H9 (cell line): ENCODE measurements around the gene UMAD1. TPM values are rescaled to one million over a fixed set of nuclear protein-coding genes. Genes with fewer than 3 reads are reported as not detected.
A peak's percentile ranks its signal among the peaks of the same experiment; 100 is the strongest.

ENCODE experiments used
- DNase-seq: peaks from one replicate; pipeline ENCODE4 v3.0.0-alpha.2; 2017
- H2AFZ ChIP-seq: one replicate; pipeline ENCODE4 v1.6.1; 2013; ENCODE audit warnings: mild to moderate bottlenecking, low read length, control low read depth, moderate library complexity
- H2AK5ac ChIP-seq: 2 replicates; pipeline ENCODE4 v1.6.1; 2013; ENCODE audit warnings: low read length, control low read depth, mixed read lengths; ENCODE audit not compliant: insufficient read length
- H2BK120ac ChIP-seq: one replicate; pipeline ENCODE4 v1.6.1; 2013; ENCODE audit warnings: low read depth, mild to moderate bottlenecking, low read length, control low read depth, inconsistent platforms; ENCODE audit not compliant: poor library complexity, severe bottlenecking
- H2BK12ac ChIP-seq: 2 replicates; pipeline ENCODE4 v1.6.1; 2013; ENCODE audit warnings: low read length, control low read depth, mixed read lengths, low read depth; ENCODE audit not compliant: insufficient read length
- H2BK15ac ChIP-seq: 2 replicates; pipeline ENCODE4 v1.6.1; 2013; ENCODE audit warnings: low read depth, low read length, control low read depth
- H2BK20ac ChIP-seq: one replicate; pipeline ENCODE4 v1.6.1; 2013; ENCODE audit warnings: low read depth, mild to moderate bottlenecking, low read length, control low read depth, inconsistent platforms; ENCODE audit not compliant: poor library complexity, severe bottlenecking
- H2BK5ac ChIP-seq: 2 replicates; pipeline ENCODE4 v1.6.1; 2013; ENCODE audit warnings: low read length, control low read depth, mixed read lengths; ENCODE audit not compliant: insufficient read length
- H3K14ac ChIP-seq: 2 replicates; pipeline ENCODE4 v1.6.1; 2013; ENCODE audit warnings: low read length, control low read depth; ENCODE audit not compliant: insufficient read depth
- H3K18ac ChIP-seq: 2 replicates; pipeline ENCODE4 v1.6.1; 2013; ENCODE audit warnings: low read depth, mild to moderate bottlenecking, mixed read lengths, low read length, control low read depth; ENCODE audit not compliant: insufficient read length
- H3K23ac ChIP-seq: 2 replicates; pipeline ENCODE4 v1.6.1; 2013; ENCODE audit warnings: low read length, control low read depth, mixed read lengths, low read depth; ENCODE audit not compliant: insufficient read length
- H3K23me2 ChIP-seq: 2 replicates; pipeline ENCODE4 v1.6.1; 2013; ENCODE audit warnings: low read depth, mild to moderate bottlenecking, mixed read lengths, low read length, control low read depth; ENCODE audit not compliant: insufficient read length, poor library complexity, severe bottlenecking
- H3K27ac ChIP-seq: 2 replicates; pipeline ENCODE4 v1.5.1; 2013; ENCODE audit warnings: low read length, control low read depth, mixed read lengths, low read depth; ENCODE audit not compliant: insufficient read length
- H3K27me3 ChIP-seq: 2 replicates; pipeline ENCODE4 v1.6.1; 2013; ENCODE audit warnings: low read length, control low read depth, inconsistent platforms; ENCODE audit not compliant: insufficient read depth
- H3K4ac ChIP-seq: 2 replicates; pipeline ENCODE4 v1.6.1; 2013; ENCODE audit warnings: low read depth, mild to moderate bottlenecking, control low read depth, inconsistent platforms, low read length, moderate library complexity
- H3K4me1 ChIP-seq: 2 replicates; pipeline ENCODE4 v1.6.1; 2013; ENCODE audit warnings: low read length, control low read depth, inconsistent platforms; ENCODE audit not compliant: insufficient read depth
- H3K4me2 ChIP-seq: 2 replicates; pipeline ENCODE4 v1.6.1; 2013; ENCODE audit warnings: low read length, control low read depth, mixed read lengths; ENCODE audit not compliant: insufficient read length, insufficient read depth
- H3K56ac ChIP-seq: 2 replicates; pipeline ENCODE4 v1.6.1; 2013; ENCODE audit warnings: low read depth, mild to moderate bottlenecking, mixed read lengths, low read length, control low read depth; ENCODE audit not compliant: insufficient read length
- H3K79me1 ChIP-seq: 2 replicates; pipeline ENCODE4 v1.6.1; 2013; ENCODE audit warnings: low read depth, mild to moderate bottlenecking, moderate library complexity, low read length, control low read depth, inconsistent platforms; ENCODE audit not compliant: insufficient read depth, poor library complexity, severe bottlenecking
- H3K79me2 ChIP-seq: 2 replicates; pipeline ENCODE4 v1.6.1; 2013; ENCODE audit warnings: low read length, control low read depth, inconsistent platforms; ENCODE audit not compliant: insufficient read depth
- H3K9ac ChIP-seq: 2 replicates; pipeline ENCODE4 v1.6.1; 2013; ENCODE audit warnings: low read length, control low read depth, mixed read lengths; ENCODE audit not compliant: insufficient read length; ENCODE audit errors: extremely low read depth
- H3K9me3 ChIP-seq: one replicate; pipeline ENCODE4 v1.6.1; 2013; ENCODE audit warnings: low read depth, low read length, inconsistent platforms; ENCODE audit not compliant: control insufficient read depth
- H3T11ph ChIP-seq: one replicate; pipeline ENCODE4 v1.6.1; 2013; ENCODE audit warnings: mild to moderate bottlenecking, low read length, control low read depth, inconsistent platforms
- H4K20me1 ChIP-seq: one replicate; pipeline ENCODE4 v1.6.1; 2013; ENCODE audit not compliant: control insufficient read depth, insufficient read length, insufficient read depth
- H4K5ac ChIP-seq: 2 replicates; pipeline ENCODE4 v1.6.1; 2013; ENCODE audit warnings: low read depth, mild to moderate bottlenecking, mixed read lengths, low read length, control low read depth; ENCODE audit not compliant: insufficient read length
- H4K8ac ChIP-seq: replicated peaks from 2 replicates; pipeline ENCODE4 v1.6.1; 2013; ENCODE audit warnings: low read length, control low read depth, mixed read lengths, low read depth; ENCODE audit not compliant: insufficient read length
- H4K91ac ChIP-seq: 2 replicates; pipeline ENCODE4 v1.6.1; 2013; ENCODE audit warnings: low read depth, mild to moderate bottlenecking, moderate library complexity, mixed read lengths, low read length, control low read depth; ENCODE audit not compliant: insufficient read length
- H3K27ac Mint-ChIP-seq, 3 experiments: 2 replicates in 2 of 3; 3 replicates in 1 of 3; pipeline ENCODE4 v1.8.0; 2020 to 2021; ENCODE audit warnings: mixed read lengths in 3 of 3, mild to moderate bottlenecking in 1 of 3, moderate library complexity in 1 of 3
- H3K27me3 Mint-ChIP-seq: 2 replicates; pipeline ENCODE4 v1.8.0; 2021; ENCODE audit warnings: low read depth, mild to moderate bottlenecking, moderate library complexity, mixed read lengths
- H3K36me3 Mint-ChIP-seq, 3 experiments: 2 replicates in 2 of 3; 3 replicates in 1 of 3; pipeline ENCODE4 v1.8.0; 2020 to 2021; ENCODE audit warnings: low read depth in 3 of 3, mixed read lengths in 3 of 3; ENCODE audit not compliant: insufficient read depth in 1 of 3
- H3K4me1 Mint-ChIP-seq, 2 experiments: 2 replicates each; pipeline ENCODE4 v1.8.0; 2020; ENCODE audit warnings: mixed read lengths in 2 of 2
- H3K4me3 Mint-ChIP-seq, 2 experiments: 2 replicates in 1 of 2; 3 replicates in 1 of 2; pipeline ENCODE4 v1.8.0; 2020 to 2021; ENCODE audit warnings: mild to moderate bottlenecking in 2 of 2, mixed read lengths in 2 of 2, moderate library complexity in 1 of 2
- H3K9me3 Mint-ChIP-seq, 2 experiments: 2 replicates in 1 of 2; 3 replicates in 1 of 2; pipeline ENCODE4 v1.8.0; 2020; ENCODE audit warnings: mild to moderate bottlenecking in 2 of 2, mixed read lengths in 2 of 2, moderate library complexity in 1 of 2
- WGBS: extraction: QIAGEN DNeasy Blood & Tissue Kit; methylation state at CpG from one replicate; pipeline ENCODE4 v1.1.7; 2013; ENCODE audit warnings: missing lambda C conversion rate, low lambda C conversion rate, mixed read lengths; ENCODE audit not compliant: insufficient read length; ENCODE audit errors: extremely low coverage; 5-methylcytosine and 5-hydroxymethylcytosine counted together
- total RNA-seq: library from RNA; stranded (reverse); gene quantifications from 2 replicates; pipeline ENCODE4 v1.2.1, GENCODE V29; 2021
- TF ChIP-seq, protein P1 (sequence below): fragments of 200-600 bp; sonication (generic); conservative IDR thresholded peaks from 3 replicates; pipeline ENCODE4 v1.8.0; 2021; ENCODE audit warnings: antibody characterized with exemption, mild to moderate bottlenecking

UMAD1 gene
- total RNA-seq, 1 experiment from 2014 or later, result 8.9 TPM

DNA sequence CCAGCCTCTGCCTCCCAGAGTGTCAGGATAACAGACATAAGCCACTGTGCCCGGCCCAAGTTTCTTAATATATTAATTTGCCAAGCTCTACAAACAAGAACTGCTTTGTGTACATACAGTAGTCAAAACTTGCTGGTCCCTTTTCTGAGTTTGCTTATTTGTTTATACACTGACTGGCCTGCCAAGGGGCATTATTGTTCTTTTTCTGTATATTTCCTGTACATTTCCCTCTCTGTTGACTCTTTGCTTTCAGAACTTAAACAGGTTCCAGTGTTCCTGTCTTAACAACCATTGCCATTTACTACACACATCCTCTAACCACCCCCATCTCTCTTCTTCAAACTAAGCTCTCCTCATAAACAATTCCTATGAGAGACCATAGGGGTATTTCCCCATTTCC lies 139.3 kb downstream of the UMAD1 start:
- Histone ChIP-seq H2BK5ac (no peak overlapping the region), H3K9me3 (no peaks in the 10 kb centered on the region), H2BK120ac (no peak overlapping the region), H3K56ac (no peak overlapping the region), H3T11ph (no peak overlapping the region), H3K79me1 (no peaks in the 10 kb centered on the region), H3K4ac (no peak overlapping the region), H3K23me2 (no peaks in the 10 kb centered on the region), H3K9ac (no peak overlapping the region), H2AK5ac (no peak overlapping the region), H4K91ac (no peak overlapping the region), H2BK20ac (no peak overlapping the region), H2AFZ (no peak overlapping the region), H3K14ac (no peak overlapping the region), H4K5ac (no peak overlapping the region), H3K79me2 (no peaks in the 10 kb centered on the region), H4K8ac (no peak overlapping the region), H3K4me1 (no peaks in the 10 kb centered on the region), H3K18ac (no peak overlapping the region), H4K20me1 (no peaks in the 10 kb centered on the region), H3K27ac (no peak overlapping the region), H3K4me2 (no peak overlapping the region), H3K27me3 (no peaks in the 10 kb centered on the region), H2BK12ac (no peak overlapping the region), H2BK15ac (no peak overlapping the region), H3K23ac (no peak overlapping the region)
- H3K4me1 Mint-ChIP-seq, result peaks cover 3% of the 10 kb centered on the region in 2 experiments
- TF ChIP-seq, protein P1, sequence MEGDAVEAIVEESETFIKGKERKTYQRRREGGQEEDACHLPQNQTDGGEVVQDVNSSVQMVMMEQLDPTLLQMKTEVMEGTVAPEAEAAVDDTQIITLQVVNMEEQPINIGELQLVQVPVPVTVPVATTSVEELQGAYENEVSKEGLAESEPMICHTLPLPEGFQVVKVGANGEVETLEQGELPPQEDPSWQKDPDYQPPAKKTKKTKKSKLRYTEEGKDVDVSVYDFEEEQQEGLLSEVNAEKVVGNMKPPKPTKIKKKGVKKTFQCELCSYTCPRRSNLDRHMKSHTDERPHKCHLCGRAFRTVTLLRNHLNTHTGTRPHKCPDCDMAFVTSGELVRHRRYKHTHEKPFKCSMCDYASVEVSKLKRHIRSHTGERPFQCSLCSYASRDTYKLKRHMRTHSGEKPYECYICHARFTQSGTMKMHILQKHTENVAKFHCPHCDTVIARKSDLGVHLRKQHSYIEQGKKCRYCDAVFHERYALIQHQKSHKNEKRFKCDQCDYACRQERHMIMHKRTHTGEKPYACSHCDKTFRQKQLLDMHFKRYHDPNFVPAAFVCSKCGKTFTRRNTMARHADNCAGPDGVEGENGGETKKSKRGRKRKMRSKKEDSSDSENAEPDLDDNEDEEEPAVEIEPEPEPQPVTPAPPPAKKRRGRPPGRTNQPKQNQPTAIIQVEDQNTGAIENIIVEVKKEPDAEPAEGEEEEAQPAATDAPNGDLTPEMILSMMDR, result no peak
- WGBS, result no CpG with 5 or more reads among the region's 1 CpG
- no peak for DNase-seq
- H3K27ac Mint-ChIP-seq, result peak overlapping the region in 2 of 3 experiments; percentile 6 to 17; a peak in 3 of 7 replicates
- peaks cover 0 to 1% (median 0%) of the 10 kb centered on the region in 3 experiments; a peak in 1 of 7 replicates for H3K36me3 Mint-ChIP-seq
- no peaks in the 10 kb centered on the region for H3K27me3 Mint-ChIP-seq
- H3K9me3 Mint-ChIP-seq, result no peaks in the 10 kb centered on the region
- H3K4me3 Mint-ChIP-seq, result no peak overlapping the region
